GM21360 (cell line): ENCODE data around the gene SYCE3.

Source experiments
- ATAC-seq: cut with Tn5 transposase; IDR thresholded peaks from one replicate; pipeline ENCODE4 v1.9.1; 2021; ENCODE audit warnings: mild to moderate bottlenecking, moderate library complexity; ENCODE audit not compliant: unreplicated experiment

Gene SYCE3

GRCh38 chr22:50576806-50577696 is 14.3 kb upstream of the SYCE3 start:
- no peak for ATAC-seq

GRCh38 chr22:50576070-50576469 is 13.4 kb upstream of the SYCE3 start:
- no peak for ATAC-seq

GRCh38 chr22:50575426-50575941 is 12.8 kb upstream of the SYCE3 start:
- ATAC-seq, result no peak

GRCh38 chr22:50574383-50574755 is 11.7 kb upstream of the SYCE3 start:
- ATAC-seq, result no peak

GRCh38 chr22:50573491-50574382 is 11.0 kb upstream of the SYCE3 start:
- ATAC-seq, result no peak

- ATAC-seq, result no peak
Measured at GRCh38 chr22:50572965-50573364, 10.2 kb upstream of the SYCE3 start.

- no peak for ATAC-seq
Measured at GRCh38 chr22:50571264-50572175, 8.8 kb upstream of the SYCE3 start.

GRCh38 chr22:50570861-50571260 is 8.1 kb upstream of the SYCE3 start:
- ATAC-seq, result no peak

GRCh38 chr22:50569896-50570535 is 7.3 kb upstream of the SYCE3 start:
- ATAC-seq, result no peak

- ATAC-seq, result no peak
Measured at GRCh38 chr22:50569041-50569459, 6.3 kb upstream of the SYCE3 start.

GRCh38 chr22:50568626-50569025 is 5.9 kb upstream of the SYCE3 start:
- no peak for ATAC-seq

GRCh38 chr22:50567721-50568252 is 5.1 kb upstream of the SYCE3 start:
- ATAC-seq, result no peak

GRCh38 chr22:50564289-50564688 is 1.6 kb upstream of the SYCE3 start:
- no peak for ATAC-seq

GRCh38 chr22:50563413-50564160 is 868 bp upstream of the SYCE3 start:
- no peak for ATAC-seq

GRCh38 chr22:50561401-50562358 is 1.0 kb downstream of the SYCE3 start:
- ATAC-seq, result no peak

GRCh38 chr22:50560034-50560433 is 2.7 kb downstream of the SYCE3 start:
- ATAC-seq, result no peak

- ATAC-seq, result no peak
Measured at GRCh38 chr22:50556703-50557102, 6.0 kb downstream of the SYCE3 start.

- no peak for ATAC-seq
Measured at GRCh38 chr22:50553310-50553709, 9.4 kb downstream of the SYCE3 start.
